GM13976 (cell line): ENCODE results near the gene XAB2.

ENCODE experiments used
- DNase-seq: peaks from one replicate; pipeline ENCODE4 v3.0.0; 2012; ENCODE audit warnings: low spot score
- in situ Hi-C: fragments of 300-500 bp; cut with MboI; formaldehyde crosslinking; loops from one replicate; pipeline ENCODE4 v1.12.0; 2022; ENCODE audit warnings: low sequenced_read_pairs, mixed read lengths, inconsistent platforms; ENCODE audit not compliant: unreplicated experiment
- TF ChIP-seq, protein P1 (sequence below): IDR thresholded peaks from 2 replicates; pipeline ENCODE4 v1.5.1; 2012; ENCODE audit warnings: borderline replicate concordance, mild to moderate bottlenecking; ENCODE audit not compliant: insufficient read depth; ENCODE audit errors: extremely low read depth, missing control alignments, control extremely low read depth

XAB2 gene

DNA sequence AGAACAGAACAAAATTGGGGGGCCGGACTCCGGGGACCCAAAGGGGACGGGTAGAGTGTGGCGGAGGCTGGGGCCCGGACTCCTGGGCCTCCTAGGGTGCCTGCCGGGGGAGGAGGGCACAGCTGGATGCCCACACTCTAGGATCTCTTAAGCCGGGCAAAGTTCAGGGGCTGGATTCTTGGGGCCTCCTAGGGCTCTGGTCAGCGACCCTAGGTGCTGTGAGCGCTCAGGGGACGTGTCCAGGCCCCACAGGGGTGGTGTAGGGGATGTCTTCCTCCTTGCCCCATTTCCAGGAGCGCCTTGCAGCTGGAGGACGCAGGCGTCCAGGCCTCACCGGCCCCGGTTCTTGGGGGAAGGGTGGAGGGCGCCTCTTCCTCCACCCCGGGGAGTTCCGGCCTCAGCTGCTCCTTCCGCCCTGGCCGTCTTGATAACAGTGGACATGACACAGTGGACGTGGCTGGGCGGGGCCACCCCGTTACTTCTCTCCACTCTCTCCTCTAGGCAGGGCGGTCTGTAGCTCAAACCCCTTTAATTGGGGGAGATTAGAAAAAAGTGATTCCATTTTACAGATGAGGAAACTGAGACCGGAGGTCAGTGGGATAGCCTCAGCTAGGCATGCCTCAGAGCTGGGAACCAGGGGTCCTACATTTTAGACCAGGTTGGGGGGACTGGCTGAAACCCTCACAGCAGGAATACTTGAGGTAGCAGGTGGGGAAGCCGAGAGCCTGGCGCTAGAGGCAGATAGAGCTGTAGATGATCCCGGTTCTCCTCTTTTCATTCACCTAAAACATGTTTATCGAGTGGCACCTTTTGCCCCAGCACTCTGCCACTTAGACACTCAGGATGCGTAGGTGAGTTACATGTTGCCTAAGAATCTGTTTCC lies 8.3 kb upstream of the XAB2 start:
- in situ Hi-C loops: no loop called here
- TF ChIP-seq, protein P1, sequence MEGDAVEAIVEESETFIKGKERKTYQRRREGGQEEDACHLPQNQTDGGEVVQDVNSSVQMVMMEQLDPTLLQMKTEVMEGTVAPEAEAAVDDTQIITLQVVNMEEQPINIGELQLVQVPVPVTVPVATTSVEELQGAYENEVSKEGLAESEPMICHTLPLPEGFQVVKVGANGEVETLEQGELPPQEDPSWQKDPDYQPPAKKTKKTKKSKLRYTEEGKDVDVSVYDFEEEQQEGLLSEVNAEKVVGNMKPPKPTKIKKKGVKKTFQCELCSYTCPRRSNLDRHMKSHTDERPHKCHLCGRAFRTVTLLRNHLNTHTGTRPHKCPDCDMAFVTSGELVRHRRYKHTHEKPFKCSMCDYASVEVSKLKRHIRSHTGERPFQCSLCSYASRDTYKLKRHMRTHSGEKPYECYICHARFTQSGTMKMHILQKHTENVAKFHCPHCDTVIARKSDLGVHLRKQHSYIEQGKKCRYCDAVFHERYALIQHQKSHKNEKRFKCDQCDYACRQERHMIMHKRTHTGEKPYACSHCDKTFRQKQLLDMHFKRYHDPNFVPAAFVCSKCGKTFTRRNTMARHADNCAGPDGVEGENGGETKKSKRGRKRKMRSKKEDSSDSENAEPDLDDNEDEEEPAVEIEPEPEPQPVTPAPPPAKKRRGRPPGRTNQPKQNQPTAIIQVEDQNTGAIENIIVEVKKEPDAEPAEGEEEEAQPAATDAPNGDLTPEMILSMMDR: no peak
- no peak for DNase-seq

DNA sequence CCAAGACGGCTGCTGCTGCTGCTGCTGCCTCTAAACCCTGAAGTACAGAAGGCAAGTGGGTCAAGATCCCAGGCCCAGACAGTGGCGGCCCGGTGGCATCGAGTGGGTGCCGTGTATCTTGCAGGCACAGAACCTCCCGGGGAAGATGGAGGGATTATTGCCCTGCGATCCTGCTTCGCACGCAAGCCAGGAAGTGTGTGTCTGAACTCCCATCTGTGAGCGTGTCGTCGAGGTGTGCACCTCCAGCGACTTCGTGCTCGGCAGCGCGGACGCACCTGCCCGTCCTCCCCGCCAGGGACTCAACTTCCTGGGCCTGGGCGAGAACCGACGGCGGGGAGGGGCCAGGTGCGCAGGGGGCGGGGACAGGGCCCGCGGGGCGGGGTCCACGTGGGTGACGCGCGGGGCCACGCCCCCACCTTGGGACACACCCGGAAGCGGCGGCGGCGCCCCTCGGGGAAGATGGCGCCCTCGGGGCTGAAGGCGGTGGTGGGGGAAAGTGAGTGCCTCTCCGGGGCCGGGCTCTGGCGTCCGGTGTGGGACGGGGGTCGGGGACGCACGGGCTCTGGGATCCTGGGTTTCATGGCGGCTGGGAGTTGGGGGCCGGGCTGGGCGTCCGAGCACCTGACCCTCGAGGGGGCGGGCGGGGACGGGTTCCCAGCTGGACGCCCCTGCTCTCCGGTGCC lies 7.5 kb upstream of the XAB2 start, which contains the start of gene STXBP2:
STXBP2 (plus strand) TSS at position 420 of the 683 bp plus-strand sequence; CDS start at position 460, 40 bp downstream.
- in situ Hi-C loops: no loop called here
- DNase-seq: peak; percentile 99
- TF ChIP-seq, protein P1: no peak

DNA sequence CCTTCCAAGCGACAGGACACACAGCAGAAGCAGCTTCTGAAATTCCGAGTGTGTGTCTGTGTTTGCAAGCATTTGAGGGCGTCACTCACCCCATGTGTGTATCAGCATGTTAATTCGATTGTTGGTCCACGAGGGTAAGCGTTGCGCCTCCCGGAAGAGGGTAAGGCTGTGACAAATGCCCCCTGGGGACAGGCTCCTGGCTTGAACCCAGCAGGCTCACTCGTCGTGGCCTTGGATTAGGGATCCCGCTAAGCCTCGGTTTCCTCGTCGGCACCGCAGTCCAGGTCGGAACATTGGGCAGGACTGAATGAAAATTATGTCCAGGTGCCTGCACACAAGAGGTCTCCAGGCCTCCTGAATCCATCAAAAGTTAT lies 7.0 kb upstream of the XAB2 start:
- DNase-seq: no peak
- in situ Hi-C loops: no loop called here
- TF ChIP-seq, protein P1: no peak

DNA sequence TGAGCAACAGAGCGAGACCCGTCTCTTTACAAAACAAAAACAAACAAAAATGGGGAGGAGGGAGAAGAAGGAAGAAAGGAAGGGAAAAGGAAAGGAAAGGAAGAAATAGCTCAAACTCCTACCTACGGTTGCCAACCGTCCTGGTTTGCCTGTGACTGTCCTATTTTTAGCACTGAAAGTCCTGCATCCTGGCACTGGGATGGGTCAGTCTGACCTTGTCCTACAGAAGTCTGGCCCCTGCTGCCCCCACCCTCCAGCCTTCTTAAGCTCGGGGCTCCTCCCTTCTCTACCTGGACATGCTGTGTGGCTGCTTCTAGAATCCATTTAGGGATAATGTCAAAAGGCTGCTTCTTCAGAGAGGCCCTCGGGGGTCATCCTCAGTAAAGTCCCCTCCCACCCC lies 6.3 kb upstream of the XAB2 start:
- no peak for DNase-seq
- in situ Hi-C loops: no loop called here
- TF ChIP-seq, protein P1: no peak

DNA sequence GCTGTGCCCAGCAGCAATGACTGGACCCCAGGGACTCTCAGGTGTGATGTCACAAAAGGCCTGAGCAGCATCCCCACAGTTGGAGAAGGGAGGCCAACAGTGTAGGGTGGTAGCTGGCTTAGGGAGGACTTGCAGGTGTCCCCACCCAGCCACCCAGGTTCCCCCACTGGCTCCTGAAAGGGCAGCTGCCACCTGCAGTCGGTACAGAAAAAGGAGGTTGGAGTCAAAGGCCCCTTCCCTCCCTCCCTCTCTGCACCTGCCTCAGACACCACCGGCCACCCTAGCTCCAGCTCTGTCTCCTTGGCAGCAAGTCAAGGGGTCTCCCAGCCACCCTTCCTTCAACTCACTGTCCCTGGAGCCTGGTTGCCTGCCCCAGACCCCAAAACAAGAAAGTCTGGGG lies 4.4 kb upstream of the XAB2 start, which contains the start of gene PCP2:
PCP2 (minus strand) TSS at position 22 of the 400 bp plus-strand sequence. CDS start 262 bp downstream, outside the sequence.
- in situ Hi-C loops: no loop called here
- no peak for DNase-seq
- TF ChIP-seq, protein P1: no peak

DNA sequence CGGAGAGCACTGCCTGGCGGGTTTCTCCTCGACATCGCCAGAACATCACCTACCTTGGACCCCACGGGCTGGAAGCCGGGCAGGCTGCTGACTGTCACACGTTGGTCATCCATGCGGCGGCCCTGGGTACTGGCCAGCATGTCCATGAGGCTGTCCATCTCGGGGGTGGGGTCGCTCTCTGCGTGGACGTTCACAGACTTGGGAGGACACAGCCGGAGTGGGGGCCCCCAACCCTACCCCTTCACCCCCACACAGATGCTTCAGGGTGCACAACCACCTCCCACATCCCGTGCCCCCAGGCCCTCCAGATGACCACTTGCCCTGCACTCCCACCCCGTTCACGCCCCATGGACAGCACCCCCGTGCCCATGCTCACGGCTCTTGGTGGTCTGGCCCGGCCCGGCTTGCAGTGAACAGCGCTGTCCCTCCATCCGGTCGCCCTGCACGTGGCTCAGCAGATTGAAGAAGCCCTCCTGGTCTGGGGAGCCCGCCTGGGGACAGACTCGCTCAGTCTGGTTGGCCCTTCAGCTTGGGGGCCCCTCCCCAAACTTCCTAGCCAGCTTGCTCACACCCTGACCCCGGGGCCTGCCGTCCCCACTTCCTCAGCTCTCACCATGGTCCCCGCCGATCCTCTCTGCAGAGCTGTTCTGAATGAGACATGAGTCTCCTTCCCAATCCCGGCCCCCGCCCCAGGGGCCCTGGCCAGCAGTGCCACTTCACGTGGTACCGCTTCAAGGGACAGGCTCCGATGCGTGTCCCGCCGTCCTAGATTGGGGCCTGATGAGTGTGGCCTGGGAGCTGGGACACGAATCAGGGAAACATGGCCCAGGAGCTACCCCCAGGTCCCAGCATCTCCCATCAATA lies 3.2 kb upstream of the XAB2 start:
- no peak for DNase-seq

More for the DNA sequence above, 3.2 kb upstream of the XAB2 start:
- TF ChIP-seq, protein P1: no peak
- in situ Hi-C loops: no loop called here
